T-cell (primary cell): Measurements from ENCODE around the gene DMRTB1. TPM values are rescaled to one million over a fixed set of nuclear protein-coding genes. Genes with fewer than 3 reads are reported as not detected.

ENCODE experiments used
- ATAC-seq, 4 experiments: fragments of 200-7000 bp in 3 of 4; fragments of 150-1000 bp in 1 of 4; cut with Tn5 transposase; replicated peaks in 1 of 4; 1 replicate in 3 of 4; 2 replicates in 1 of 4; pipeline ENCODE4 v1.10.0; 2021; ENCODE audit warnings: moderate library complexity in 3 of 4, mild to moderate bottlenecking in 2 of 4, moderate number of reproducible peaks in 1 of 4
- CTCF ChIA-PET, 2 donors: fragments of 300-600 bp; sonication (Branson Sonifier 250); formaldehyde crosslinking; loops; one replicate each; lab custom pipeline; 2022; ENCODE audit warnings: antibody characterized with exemption in 2 of 2; lab: Charles Lee
- POLR2A ChIA-PET, 2 donors: fragments of 300-600 bp; sonication (Branson Sonifier 250); formaldehyde crosslinking; loops; one replicate each; lab custom pipeline; 2022; ENCODE audit warnings: antibody characterized with exemption in 2 of 2; lab: Charles Lee
- DNase-seq, 35 experiments: peaks; one replicate each; pipeline versions ENCODE4 v3.0.0 to v3.0.0-alpha.2; 2013 to 2023
- H3K27ac ChIP-seq: one replicate; pipeline ENCODE4 v1.5.1; 2013; ENCODE audit warnings: low read length
- H3K27me3 ChIP-seq, 2 experiments: replicated peaks in 1 of 2; 1 replicate in 1 of 2; 2 replicates in 1 of 2; pipeline versions ENCODE4 v1.6.1 to v1.7.0; 2013; ENCODE audit warnings: low read length in 1 of 2, mixed read lengths in 1 of 2; ENCODE audit not compliant: control insufficient read depth in 2 of 2, insufficient read depth in 2 of 2; ENCODE audit errors: extremely low read depth in 1 of 2
- H3K36me3 ChIP-seq, 2 donors: 1 replicate in 1 of 2; 2 replicates in 1 of 2; pipeline versions ENCODE4 v1.6.1 to v1.7.0; 2013; ENCODE audit warnings: low read length in 1 of 2; ENCODE audit not compliant: control insufficient read depth in 2 of 2, insufficient read depth in 1 of 2; ENCODE audit errors: extremely low read depth in 1 of 2
- H3K4me1 ChIP-seq, 2 experiments: 1 replicate in 1 of 2; 2 replicates in 1 of 2; pipeline versions ENCODE4 v1.6.1 to v1.7.0; 2013; ENCODE audit warnings: low read length in 2 of 2, mixed read lengths in 1 of 2; ENCODE audit not compliant: insufficient read depth in 2 of 2, control insufficient read depth in 1 of 2; ENCODE audit errors: extremely low read depth in 1 of 2
- H3K4me3 ChIP-seq, 2 donors: 1 replicate in 1 of 2; 2 replicates in 1 of 2; pipeline versions ENCODE4 v1.5.1 to v1.7.0; 2013; ENCODE audit warnings: mild to moderate bottlenecking in 2 of 2, low read length in 1 of 2, moderate library complexity in 1 of 2; ENCODE audit not compliant: control insufficient read depth in 1 of 2; ENCODE audit errors: extremely low read depth in 1 of 2
- H3K9me3 ChIP-seq: 2 replicates; pipeline ENCODE4 v1.7.0; 2013
- H3K27ac Mint-ChIP-seq, 2 donors: one replicate each; pipeline ENCODE4 v1.8.0; 2020 to 2021; ENCODE audit warnings: mild to moderate bottlenecking in 2 of 2, mixed read lengths in 2 of 2
- H3K27me3 Mint-ChIP-seq, 2 donors: one replicate each; pipeline ENCODE4 v1.8.0; 2021 to 2022; ENCODE audit warnings: mixed read lengths in 2 of 2
- H3K36me3 Mint-ChIP-seq: one replicate; pipeline ENCODE4 v1.8.0; 2021; ENCODE audit warnings: mixed read lengths
- H3K4me1 Mint-ChIP-seq, 3 donors: one replicate each; pipeline ENCODE4 v1.8.0; 2020 to 2022; ENCODE audit warnings: mixed read lengths in 3 of 3, mild to moderate bottlenecking in 1 of 3
- H3K4me3 Mint-ChIP-seq, 3 donors: one replicate each; pipeline ENCODE4 v1.8.0; 2020 to 2022; ENCODE audit warnings: mild to moderate bottlenecking in 3 of 3, mixed read lengths in 3 of 3, moderate library complexity in 3 of 3
- H3K9me3 Mint-ChIP-seq, 3 donors: one replicate each; pipeline ENCODE4 v1.8.0; 2020 to 2022; ENCODE audit warnings: mixed read lengths in 3 of 3
- WGBS: methylation state at CpG from one replicate; pipeline ENCODE4 v1.1.5; 2013; ENCODE audit warnings: missing lambda C conversion rate; ENCODE audit not compliant: insufficient coverage; 5-methylcytosine and 5-hydroxymethylcytosine counted together
- total RNA-seq, 35 experiments: library from RNA in 6 of 35; stranded (reverse) in 6 of 35; fragments of 120-200 nt in 1 of 35; gene quantifications; one replicate each; pipeline versions ENCODE4 v1.2.1 to v1.2.4 and lab custom pipeline; 2013 to 2026

DMRTB1 gene
- total RNA-seq, 5 donors from 2014 or later (not counting 1 experiment from before 2014, with no cell fraction given) = not detected

- Mint-ChIP-seq H3K4me3 (no peak overlapping the region), H3K4me1 (no peaks in the 10 kb centered on the region), H3K36me3 (no peaks in the 10 kb centered on the region), H3K9me3 (no peaks in the 10 kb centered on the region), H3K27ac (no peak overlapping the region), H3K27me3 (no peaks in the 10 kb centered on the region)
- Histone ChIP-seq H3K36me3 (no peaks in the 10 kb centered on the region), H3K9me3 (no peaks in the 10 kb centered on the region), H3K4me1 (no peaks in the 10 kb centered on the region), H3K4me3 (no peak overlapping the region), H3K27me3 (no peaks in the 10 kb centered on the region), H3K27ac (no peak overlapping the region)
- CTCF ChIA-PET = no interaction called here
- ATAC-seq (no peak), DNase-seq (no peak)
- WGBS = 91% methylated on average over 19 of the region's 19 CpGs
- POLR2A ChIA-PET = no interaction called here
These were observed 11.4 kb downstream of the DMRTB1 start for GRCh38 chr1:53470584-53470983.

GRCh38 chr1:53471000-53471399 lies 11.8 kb downstream of the DMRTB1 start:
- no peak for DNase-seq
- Mint-ChIP-seq H3K27ac (no peak overlapping the region), H3K36me3 (no peaks in the 10 kb centered on the region), H3K27me3 (no peaks in the 10 kb centered on the region), H3K9me3 (no peaks in the 10 kb centered on the region), H3K4me3 (no peak overlapping the region), H3K4me1 (no peaks in the 10 kb centered on the region)
- WGBS = 94% methylated on average over 7 of the region's 9 CpGs
- ChIA-PET CTCF (interaction anchor here in 1 of 2 donors (1.3 kb wide), 1 partner anchor 193 kb away, joined by 3 read pairs; no protein-coding TSS in a partner anchor), POLR2A (no interaction called here)
- ATAC-seq = no peak
- H3K9me3 ChIP-seq = no peaks in the 10 kb centered on the region
- H3K4me1 ChIP-seq = no peaks in the 10 kb centered on the region
- H3K4me3 ChIP-seq = no peak overlapping the region
- no peak overlapping the region for H3K27ac ChIP-seq
- no peaks in the 10 kb centered on the region for H3K36me3 ChIP-seq
- H3K27me3 ChIP-seq = peaks cover 0 to 2% of the 10 kb centered on the region in 2 experiments

- no CpG with 5 or more reads among the region's 3 CpGs for WGBS
- no peaks in the 10 kb centered on the region for H3K9me3 ChIP-seq
- peaks cover 0 to 12% of the 10 kb centered on the region in 2 experiments for H3K27me3 ChIP-seq
- H3K27me3 Mint-ChIP-seq = no peaks in the 10 kb centered on the region
- H3K4me3 ChIP-seq = no peak overlapping the region
- ChIA-PET CTCF (interaction anchor here in 1 of 2 donors (2.1 kb wide), 1 partner anchor 195 kb away, joined by 4 read pairs; no protein-coding TSS in a partner anchor), POLR2A (no interaction called here)
- peak in 1 of 35 experiments; percentile 18 for DNase-seq
- no peaks in the 10 kb centered on the region for H3K9me3 Mint-ChIP-seq
- H3K36me3 ChIP-seq = no peaks in the 10 kb centered on the region
- no peak for ATAC-seq
- H3K4me3 Mint-ChIP-seq = no peak overlapping the region
- no peak overlapping the region for H3K27ac ChIP-seq
- H3K4me1 Mint-ChIP-seq = no peaks in the 10 kb centered on the region
- no peaks in the 10 kb centered on the region for H3K4me1 ChIP-seq
- H3K36me3 Mint-ChIP-seq = no peaks in the 10 kb centered on the region
- H3K27ac Mint-ChIP-seq = no peak overlapping the region
These were observed 14.3 kb downstream of the DMRTB1 start for GRCh38 chr1:53473463-53473862.

DNA sequence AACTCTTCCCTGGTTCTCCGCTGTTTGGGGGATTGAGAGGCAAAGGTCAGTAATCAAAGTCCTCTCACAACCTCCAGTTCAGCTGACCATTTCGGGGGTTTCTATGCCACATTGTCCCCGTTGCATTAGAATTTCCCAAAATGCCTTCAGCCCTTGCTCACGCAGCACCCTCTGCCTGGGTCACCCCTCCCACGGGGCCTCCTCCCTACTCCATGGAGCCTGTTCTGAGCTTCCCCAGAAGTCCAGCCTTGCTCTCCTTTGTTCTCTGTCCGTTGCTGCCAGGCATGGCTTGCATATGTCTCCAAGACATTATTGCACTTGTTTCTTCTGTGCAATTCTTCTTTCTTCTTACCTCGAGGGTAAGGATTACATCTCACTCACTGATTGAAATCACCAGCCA lies 16.5 kb downstream of the DMRTB1 start:
- H3K27ac Mint-ChIP-seq = no peak overlapping the region
- ChIA-PET CTCF (no interaction called here), POLR2A (no interaction called here)
- H3K27me3 Mint-ChIP-seq = no peaks in the 10 kb centered on the region
- Histone ChIP-seq H3K27ac (no peak overlapping the region), H3K36me3 (no peaks in the 10 kb centered on the region), H3K4me3 (no peak overlapping the region), H3K9me3 (no peaks in the 10 kb centered on the region), H3K4me1 (no peaks in the 10 kb centered on the region), H3K27me3 (peaks cover 0 to 12% of the 10 kb centered on the region in 2 experiments)
- no peaks in the 10 kb centered on the region for H3K36me3 Mint-ChIP-seq
- ATAC-seq = no peak
- no peaks in the 10 kb centered on the region for H3K4me1 Mint-ChIP-seq
- no peak overlapping the region for H3K4me3 Mint-ChIP-seq
- H3K9me3 Mint-ChIP-seq = no peaks in the 10 kb centered on the region
- WGBS = 73% methylated on average over 5 of the region's 7 CpGs
- DNase-seq = peak in 1 of 35 experiments; percentile 15

DNA sequence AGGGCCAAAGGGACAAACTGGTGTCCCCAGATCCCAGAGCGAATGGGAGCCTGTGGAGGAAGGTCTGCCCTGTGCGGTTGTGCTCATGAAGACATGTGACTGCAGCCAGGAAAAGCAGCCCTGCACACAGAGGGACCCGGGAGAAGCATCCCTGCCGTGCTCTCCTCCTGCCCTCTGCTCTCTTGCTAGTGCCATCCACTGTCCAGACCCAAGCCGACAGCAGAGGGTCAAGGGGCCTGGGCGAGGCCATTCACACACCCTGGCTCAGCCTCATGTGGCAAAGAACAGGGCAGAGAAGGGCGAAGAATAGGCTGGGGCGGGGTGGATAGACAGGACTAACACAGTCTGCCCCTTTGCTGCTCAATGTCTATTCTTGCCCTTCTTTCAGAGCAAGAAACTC lies 17.4 kb downstream of the DMRTB1 start:
- peaks cover 0 to 20% of the 10 kb centered on the region in 2 experiments for H3K27me3 ChIP-seq
- Mint-ChIP-seq H3K27ac (no peak overlapping the region), H3K9me3 (no peaks in the 10 kb centered on the region), H3K27me3 (no peaks in the 10 kb centered on the region), H3K36me3 (no peaks in the 10 kb centered on the region), H3K4me3 (no peak overlapping the region), H3K4me1 (no peaks in the 10 kb centered on the region)
- H3K36me3 ChIP-seq = no peaks in the 10 kb centered on the region
- WGBS = 81% methylated on average over 8 of the region's 8 CpGs
- no peaks in the 10 kb centered on the region for H3K4me1 ChIP-seq
- no peak overlapping the region for H3K4me3 ChIP-seq
- no peaks in the 10 kb centered on the region for H3K9me3 ChIP-seq
- ChIA-PET POLR2A (no interaction called here), CTCF (no interaction called here)
- DNase-seq (no peak), ATAC-seq (no peak)
- no peak overlapping the region for H3K27ac ChIP-seq

DNA sequence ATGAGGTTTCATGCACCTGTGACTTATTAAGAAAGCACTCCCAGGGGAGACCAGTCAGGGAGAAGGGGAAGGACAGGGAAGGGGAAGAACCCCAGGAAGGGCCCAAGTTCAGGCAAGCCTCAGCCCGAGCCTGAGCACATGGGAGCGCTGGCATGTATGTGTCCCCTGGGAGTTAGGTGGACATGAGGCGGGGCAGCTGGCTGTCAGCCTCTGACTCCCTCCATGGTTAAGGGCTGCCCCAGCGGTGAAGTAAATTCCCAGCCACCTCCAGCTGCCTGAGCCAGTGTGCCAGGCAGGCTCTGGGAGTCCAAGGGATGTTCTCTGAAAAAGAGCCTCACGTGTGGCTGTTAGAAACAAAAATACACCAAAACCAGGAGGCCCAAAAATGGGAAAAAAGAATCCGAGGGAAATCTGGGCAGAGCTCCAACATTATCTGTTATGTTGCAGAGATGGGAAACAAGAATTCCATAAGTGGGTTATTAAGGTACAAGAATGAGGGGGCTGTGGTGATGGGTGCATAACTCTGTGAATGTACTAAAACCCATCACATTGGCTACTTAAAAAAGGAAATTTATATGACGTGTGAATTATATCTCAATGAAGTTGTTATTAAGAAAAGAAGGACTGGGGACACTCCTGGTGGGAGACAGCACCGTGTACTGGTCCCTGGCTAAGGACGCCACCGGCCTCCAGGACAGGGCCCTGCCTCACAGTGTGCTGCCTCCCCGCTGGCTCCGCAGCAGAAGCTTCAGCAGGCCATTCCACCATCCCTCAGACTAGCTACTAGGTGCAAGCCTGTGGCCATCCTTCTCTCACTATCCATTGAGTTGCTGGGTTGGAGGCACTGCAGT lies 18.7 kb downstream of the DMRTB1 start:
- Histone ChIP-seq H3K9me3 (no peaks in the 10 kb centered on the region), H3K36me3 (no peaks in the 10 kb centered on the region), H3K27ac (no peak overlapping the region), H3K4me1 (no peaks in the 10 kb centered on the region), H3K4me3 (no peak overlapping the region), H3K27me3 (peaks cover 0 to 29% of the 10 kb centered on the region in 2 experiments)
- peaks cover 0 to 7% of the 10 kb centered on the region in 2 donors for H3K27me3 Mint-ChIP-seq
- DNase-seq (peak in 1 of 35 experiments; percentile 11), ATAC-seq (no peak)
- CTCF ChIA-PET = no interaction called here
- WGBS = 90% methylated on average over 5 of the region's 12 CpGs
- no peaks in the 10 kb centered on the region for H3K9me3 Mint-ChIP-seq
- no peaks in the 10 kb centered on the region for H3K4me1 Mint-ChIP-seq
- H3K27ac Mint-ChIP-seq = no peak overlapping the region
- no peaks in the 10 kb centered on the region for H3K36me3 Mint-ChIP-seq
- POLR2A ChIA-PET = no interaction called here
- H3K4me3 Mint-ChIP-seq = no peak overlapping the region
